AG04449 (cell line): ENCODE data around the gene AMER1.

Experiments
- CTCF ChIA-PET: fragments of 350-600 bp; formaldehyde crosslinking; extraction: SDS; loops from one replicate; lab custom pipeline; 2021; ENCODE audit warnings: antibody characterized with exemption; lab: Yijun Ruan, JAX
- POLR2A ChIA-PET: fragments of 400-600, 350-600 bp; formaldehyde crosslinking; extraction: SDS; loops from one replicate; lab custom pipeline; 2020; ENCODE audit warnings: antibody characterized with exemption, inconsistent platforms; lab: Yijun Ruan, JAX
- DNase-seq: peaks from one replicate; pipeline ENCODE4 v3.0.0-alpha.2; 2010; ENCODE audit warnings: low read depth, low spot score
- H3K4me3 ChIP-seq: 2 replicates; pipeline ENCODE4 v1.5.1; 2011; ENCODE audit warnings: low read depth, mild to moderate bottlenecking, control low read depth, low read length
- TF ChIP-seq, protein P1 (sequence below): IDR thresholded peaks from one replicate; pipeline ENCODE4 v1.5.1; 2011; ENCODE audit warnings: mild to moderate bottlenecking, moderate library complexity, low read length, control low read depth, inconsistent platforms; ENCODE audit not compliant: insufficient read depth; ENCODE audit errors: missing control alignments

Gene AMER1

GRCh38 chrX:64195862-64196261 lies 9.6 kb downstream of the AMER1 start:
- TF ChIP-seq, protein P1, sequence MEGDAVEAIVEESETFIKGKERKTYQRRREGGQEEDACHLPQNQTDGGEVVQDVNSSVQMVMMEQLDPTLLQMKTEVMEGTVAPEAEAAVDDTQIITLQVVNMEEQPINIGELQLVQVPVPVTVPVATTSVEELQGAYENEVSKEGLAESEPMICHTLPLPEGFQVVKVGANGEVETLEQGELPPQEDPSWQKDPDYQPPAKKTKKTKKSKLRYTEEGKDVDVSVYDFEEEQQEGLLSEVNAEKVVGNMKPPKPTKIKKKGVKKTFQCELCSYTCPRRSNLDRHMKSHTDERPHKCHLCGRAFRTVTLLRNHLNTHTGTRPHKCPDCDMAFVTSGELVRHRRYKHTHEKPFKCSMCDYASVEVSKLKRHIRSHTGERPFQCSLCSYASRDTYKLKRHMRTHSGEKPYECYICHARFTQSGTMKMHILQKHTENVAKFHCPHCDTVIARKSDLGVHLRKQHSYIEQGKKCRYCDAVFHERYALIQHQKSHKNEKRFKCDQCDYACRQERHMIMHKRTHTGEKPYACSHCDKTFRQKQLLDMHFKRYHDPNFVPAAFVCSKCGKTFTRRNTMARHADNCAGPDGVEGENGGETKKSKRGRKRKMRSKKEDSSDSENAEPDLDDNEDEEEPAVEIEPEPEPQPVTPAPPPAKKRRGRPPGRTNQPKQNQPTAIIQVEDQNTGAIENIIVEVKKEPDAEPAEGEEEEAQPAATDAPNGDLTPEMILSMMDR: no peak
- CTCF ChIA-PET: interaction anchor here (1.3 kb wide), 1 partner anchor 10 kb away, joined by 3 read pairs; the partner anchor contains the start of gene AMER1
- no peak for DNase-seq
- no peak overlapping the region for H3K4me3 ChIP-seq
- POLR2A ChIA-PET: no interaction called here

DNA sequence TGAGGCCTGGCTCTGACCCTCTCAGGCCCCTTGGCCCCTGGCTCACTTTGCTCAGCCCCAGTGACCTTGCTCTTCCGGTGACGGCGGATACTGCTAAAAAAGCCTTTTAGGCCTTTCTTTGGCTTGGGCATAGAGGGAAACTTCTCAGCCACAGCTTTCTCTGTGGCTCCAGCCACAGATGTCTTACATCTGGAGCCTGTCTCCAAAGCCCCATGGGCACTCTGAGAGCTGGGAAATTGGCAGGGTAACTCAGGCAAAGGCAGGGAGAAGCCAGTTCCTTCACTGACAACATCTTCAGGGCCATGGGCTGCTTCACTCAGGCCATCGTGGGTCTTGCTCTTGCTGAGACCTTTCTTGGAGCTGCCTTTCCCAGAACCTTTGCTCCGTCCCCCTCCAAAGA lies 12.8 kb downstream of the AMER1 start:
- ChIA-PET POLR2A (no interaction called here), CTCF (no interaction called here)
- no peak for DNase-seq
- TF ChIP-seq, protein P1: no peak
- H3K4me3 ChIP-seq: no peak overlapping the region

GRCh38 chrX:64192040-64192439 lies 13.5 kb downstream of the AMER1 start:
- ChIA-PET CTCF (no interaction called here), POLR2A (no interaction called here)
- TF ChIP-seq, protein P1: no peak

GRCh38 chrX:64191281-64192010 lies 14.1 kb downstream of the AMER1 start:
- no peak overlapping the region for H3K4me3 ChIP-seq
- DNase-seq: no peak
- TF ChIP-seq, protein P1: no peak
- ChIA-PET CTCF (no interaction called here), POLR2A (no interaction called here)

More at GRCh38 chrX:64192040-64192439, 13.5 kb downstream of the AMER1 start:
- DNase-seq: no peak
- H3K4me3 ChIP-seq: no peak overlapping the region

GRCh38 chrX:64190136-64190740 lies 15.3 kb downstream of the AMER1 start:
- ChIA-PET POLR2A (no interaction called here), CTCF (no interaction called here)
- TF ChIP-seq, protein P1: no peak

GRCh38 chrX:64188901-64189300 lies 16.6 kb downstream of the AMER1 start:
- no peak for DNase-seq
- CTCF ChIA-PET: no interaction called here
- no peak overlapping the region for H3K4me3 ChIP-seq
- POLR2A ChIA-PET: no interaction called here
- TF ChIP-seq, protein P1: no peak

More at GRCh38 chrX:64190136-64190740, 15.3 kb downstream of the AMER1 start:
- DNase-seq: no peak
- H3K4me3 ChIP-seq: no peak overlapping the region
